Measurements from ENCODE around the gene MET. TPM values are rescaled to one million over a fixed set of nuclear protein-coding genes. Genes with fewer than 3 reads are reported as not detected.
A peak's percentile ranks its signal among the peaks of the same experiment; 100 is the strongest.

Gene MET
- polyA plus RNA-seq, 2 of the 4 experiments (the other 2 are of a cell fraction) = 72.3 to 165 TPM

DNA sequence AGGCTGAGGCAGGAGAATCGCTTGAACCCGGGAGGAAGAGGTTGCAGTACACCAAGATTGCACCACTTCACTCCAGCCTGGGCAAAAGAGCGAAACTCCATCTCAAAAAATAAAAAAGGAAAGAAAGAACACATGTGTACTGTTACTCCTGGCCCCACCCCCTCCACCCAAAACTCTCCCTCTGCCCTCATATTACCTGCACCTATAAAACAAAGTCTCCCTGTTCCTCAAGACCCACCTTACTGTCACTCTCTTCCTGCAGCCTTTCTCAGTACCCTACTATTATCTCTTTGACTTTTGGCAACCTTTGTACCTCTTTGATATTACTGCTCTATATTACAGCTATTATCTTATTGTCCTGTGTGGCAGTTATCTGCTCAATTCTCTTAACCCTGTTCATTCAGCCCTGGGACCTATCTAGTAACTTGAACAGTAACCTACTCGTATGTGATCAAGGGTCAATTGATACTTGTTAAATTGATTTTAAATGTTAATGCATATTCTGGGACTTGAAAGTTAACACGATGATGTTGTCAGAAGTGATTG, 121.9 kb downstream of the MET start (continued):
- TF ChIP-seq E2F6 (IDR thresholded peaks at IDR 0.05; ENCODE audit: borderline replicate concordance, low read depth) (no peak), CEBPB (IDR thresholded peaks at IDR 0.05) (no peak)

DNA sequence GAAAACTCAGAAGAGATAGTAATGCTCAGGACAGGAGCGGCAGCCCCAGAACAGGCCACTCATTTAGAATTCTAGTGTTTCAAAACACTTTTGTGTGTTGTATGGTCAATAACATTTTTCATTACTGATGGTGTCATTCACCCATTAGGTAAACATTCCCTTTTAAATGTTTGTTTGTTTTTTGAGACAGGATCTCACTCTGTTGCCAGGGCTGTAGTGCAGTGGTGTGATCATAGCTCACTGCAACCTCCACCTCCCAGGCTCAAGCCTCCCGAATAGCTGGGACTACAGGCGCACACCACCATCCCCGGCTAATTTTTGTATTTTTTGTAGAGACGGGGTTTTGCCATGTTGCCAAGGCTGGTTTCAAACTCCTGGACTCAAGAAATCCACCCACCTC, 124.5 kb downstream of the MET start:
- ATAC-seq = no peak
- peaks cover 47% of the 10 kb centered on the region for H3K4me1 ChIP-seq
- CTCF ChIA-PET = no interaction called here
- WGBS (ENCODE audit: missing lambda C conversion rate) = 95% methylated on average over 5 of the region's 5 CpGs
- POLR2A ChIA-PET = no interaction called here
- peak overlapping the region in 1 of 2 experiments; percentile 20; a peak in 1 of 6 replicates for H3K27ac ChIP-seq
- no peak overlapping the region for H3K4me2 ChIP-seq
- FAIRE-seq = no peak
- DNase-seq (ENCODE audit: low read depth in 1 of 2, low spot score in 1 of 2) = no peak
- H3K4me3 ChIP-seq = no peak overlapping the region
- H3K9me3 ChIP-seq = no peaks in the 10 kb centered on the region
- TF ChIP-seq SREBF2 (IDR thresholded peaks at IDR 0.05) (no peak), EHMT2 (IDR thresholded peaks at IDR 0.05; ENCODE audit: low read depth) (no peak), ATOH8 (CRISPR knock-in tag; IDR thresholded peaks at IDR 0.05; ENCODE audit: low read depth) (no peak), PHF8 (IDR thresholded peaks at IDR 0.05; ENCODE audit: borderline replicate concordance, low read depth) (no peak), RCOR1 (IDR thresholded peaks at IDR 0.05; ENCODE audit: low read depth, low read length) (no peak), RAD21 (conservative IDR thresholded peaks at IDR 0.05 in 1 of 2, IDR thresholded peaks at IDR 0.05 in 1 of 2) (no peak), HOXA7 (CRISPR knock-in tag; IDR thresholded peaks at IDR 0.05) (no peak), E2F6 (IDR thresholded peaks at IDR 0.05; ENCODE audit: borderline replicate concordance, low read depth) (no peak), HES2 (IDR thresholded peaks at IDR 0.05) (no peak), REST (IDR thresholded peaks at IDR 0.05) (no peak), MAZ (IDR thresholded peaks at IDR 0.05; ENCODE audit: borderline replicate concordance, low read depth, low read length) (no peak), CHD2 (IDR thresholded peaks at IDR 0.05; ENCODE audit: low read length, partially characterized antibody) (no peak), ZNF302 (CRISPR knock-in tag; IDR thresholded peaks at IDR 0.05) (no peak), FOSB (CRISPR knock-in tag; IDR thresholded peaks at IDR 0.05) (no peak), EHF (CRISPR knock-in tag; IDR thresholded peaks at IDR 0.05) (no peak), KDM1A (IDR thresholded peaks at IDR 0.05; ENCODE audit: low read depth) (no peak), RARB (CRISPR knock-in tag; IDR thresholded peaks at IDR 0.05) (no peak)
- TF ChIP-seq, protein P1, sequence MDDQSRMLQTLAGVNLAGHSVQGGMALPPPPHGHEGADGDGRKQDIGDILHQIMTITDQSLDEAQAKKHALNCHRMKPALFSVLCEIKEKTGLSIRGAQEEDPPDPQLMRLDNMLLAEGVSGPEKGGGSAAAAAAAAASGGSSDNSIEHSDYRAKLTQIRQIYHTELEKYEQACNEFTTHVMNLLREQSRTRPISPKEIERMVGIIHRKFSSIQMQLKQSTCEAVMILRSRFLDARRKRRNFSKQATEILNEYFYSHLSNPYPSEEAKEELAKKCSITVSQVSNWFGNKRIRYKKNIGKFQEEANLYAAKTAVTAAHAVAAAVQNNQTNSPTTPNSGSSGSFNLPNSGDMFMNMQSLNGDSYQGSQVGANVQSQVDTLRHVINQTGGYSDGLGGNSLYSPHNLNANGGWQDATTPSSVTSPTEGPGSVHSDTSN (IDR thresholded peaks at IDR 0.05) = no peak

Measured in A549 (cell line).